NCI-H128 (cell line): ENCODE results near the gene PLA2G6.

ENCODE experiments used
- DNase-seq: peaks from one replicate; lab custom pipeline; 2025; ENCODE audit not compliant: unreplicated experiment; lab: John Stamatoyannopoulos, UW

Gene PLA2G6

DNA sequence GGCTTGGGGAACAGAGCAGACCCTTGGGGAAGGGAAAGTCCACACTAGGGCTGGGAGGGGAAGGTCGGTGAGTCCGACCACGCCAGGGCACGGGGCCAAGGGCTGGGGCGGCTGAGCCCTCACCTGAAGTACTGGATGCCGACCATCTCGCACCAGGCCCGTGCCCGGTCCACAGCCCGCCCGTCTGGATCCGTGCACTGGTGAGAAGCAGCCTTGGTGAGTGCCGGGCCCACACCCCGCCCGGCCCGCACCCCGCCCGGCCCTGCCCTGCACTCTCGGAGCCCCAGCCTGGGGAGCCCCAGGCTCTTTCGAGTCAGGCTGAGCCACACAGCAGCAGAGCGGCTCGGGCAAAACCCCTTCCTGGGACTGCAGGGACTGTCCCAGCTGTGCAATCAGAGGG lies 69.2 kb downstream of the PLA2G6 start:
- DNase-seq, result no peak

GRCh38 chr22:38111925-38112355 lies 69.7 kb downstream of the PLA2G6 start:
- DNase-seq, result no peak

DNA sequence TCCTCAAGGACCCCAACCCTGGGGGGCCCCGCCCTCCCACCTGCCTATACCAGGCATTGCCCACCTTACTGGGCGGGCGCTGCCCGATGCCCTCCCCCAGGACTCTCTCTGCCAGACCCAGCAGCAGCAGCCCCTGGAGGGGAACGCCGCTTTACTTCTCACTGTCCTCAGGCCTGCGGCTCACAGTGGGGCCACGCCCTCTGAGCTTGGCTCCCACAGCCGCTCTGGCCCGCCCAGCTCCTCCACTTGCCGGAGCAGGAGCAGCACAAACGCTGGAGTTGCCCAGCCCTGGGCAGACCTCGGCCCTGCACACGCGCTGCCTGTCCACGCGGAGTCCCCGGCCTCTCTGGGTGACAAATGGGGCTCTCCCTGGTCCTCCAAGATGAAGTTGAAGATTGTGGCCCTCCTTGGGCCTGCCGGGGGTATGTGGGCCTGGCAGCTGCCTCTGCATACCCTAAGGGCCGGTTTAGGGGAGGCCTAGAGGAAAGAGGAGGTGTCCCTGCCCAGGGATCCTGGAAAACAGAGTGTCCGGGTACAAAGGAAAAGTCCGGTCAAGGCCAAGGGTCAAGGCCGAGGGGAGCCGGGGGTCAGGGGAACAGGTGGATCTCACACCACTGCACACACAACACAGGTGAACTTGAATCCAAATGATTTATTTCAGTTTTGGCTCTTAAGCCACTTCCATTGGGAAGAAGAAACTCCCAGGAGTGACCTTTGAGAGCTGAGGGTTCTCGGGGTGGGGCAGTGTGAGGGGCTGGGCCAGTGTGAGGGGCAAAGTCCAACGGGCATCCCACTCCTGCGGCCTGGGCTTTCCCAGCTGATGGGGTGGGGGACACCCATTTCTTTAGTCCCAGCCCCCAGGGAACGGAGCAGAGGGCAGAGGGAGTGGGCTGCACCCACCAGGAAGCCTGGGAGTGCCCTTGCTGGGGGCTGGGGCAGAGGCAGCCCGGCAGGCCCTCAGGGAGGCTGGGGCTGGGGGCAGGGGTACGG lies 70.5 kb downstream of the PLA2G6 start:
- DNase-seq, result no peak

- no peak for DNase-seq
These were observed 71.4 kb downstream of the PLA2G6 start, which contains the start of gene BAIAP2L2 for GRCh38 chr22:38110008-38110862. TSS of gene BAIAP2L2 (minus strand) at chr22:38110684. CDS start at chr22:38110525, 159 bp downstream.

GRCh38 chr22:38109371-38110001 lies 72.1 kb downstream of the PLA2G6 start:
- no peak for DNase-seq

DNA sequence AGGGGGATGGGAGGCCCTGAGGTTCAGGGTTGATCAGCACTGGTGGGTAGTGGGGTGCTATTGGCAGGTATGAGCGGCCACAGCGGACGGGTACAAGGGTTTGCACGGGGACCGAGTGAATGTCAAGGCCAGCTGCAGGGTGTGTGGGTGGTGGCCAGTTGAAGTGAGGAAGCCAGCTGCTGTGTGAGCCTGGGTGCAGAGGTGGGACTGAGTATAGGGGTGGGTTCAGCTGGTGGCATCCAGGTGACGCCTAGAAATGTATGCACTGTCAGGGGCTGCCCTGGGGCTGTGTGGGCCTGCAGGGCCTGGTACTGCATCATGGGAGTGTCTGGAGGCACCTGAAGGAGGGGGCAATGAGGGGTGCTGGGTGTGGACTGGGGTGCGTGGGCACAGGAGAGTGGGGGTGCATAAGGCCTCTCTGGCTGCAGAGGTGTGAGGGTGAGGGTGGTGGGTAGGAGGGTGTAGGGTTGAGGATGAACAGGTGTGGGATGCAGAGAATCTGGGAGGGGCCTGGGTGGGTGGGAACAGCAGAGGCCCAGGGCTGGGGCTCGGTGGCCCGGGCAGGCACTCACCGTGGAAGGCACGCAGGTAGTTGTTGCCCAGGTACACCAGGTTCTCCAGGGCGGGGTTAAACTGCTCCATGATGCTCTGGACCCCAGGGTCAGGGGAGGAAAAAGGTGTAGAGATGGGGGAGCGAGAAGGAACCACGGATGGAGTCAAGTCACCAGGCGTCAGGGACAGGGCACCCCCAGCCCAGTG lies 72.9 kb downstream of the PLA2G6 start:
- no peak for DNase-seq

DNA sequence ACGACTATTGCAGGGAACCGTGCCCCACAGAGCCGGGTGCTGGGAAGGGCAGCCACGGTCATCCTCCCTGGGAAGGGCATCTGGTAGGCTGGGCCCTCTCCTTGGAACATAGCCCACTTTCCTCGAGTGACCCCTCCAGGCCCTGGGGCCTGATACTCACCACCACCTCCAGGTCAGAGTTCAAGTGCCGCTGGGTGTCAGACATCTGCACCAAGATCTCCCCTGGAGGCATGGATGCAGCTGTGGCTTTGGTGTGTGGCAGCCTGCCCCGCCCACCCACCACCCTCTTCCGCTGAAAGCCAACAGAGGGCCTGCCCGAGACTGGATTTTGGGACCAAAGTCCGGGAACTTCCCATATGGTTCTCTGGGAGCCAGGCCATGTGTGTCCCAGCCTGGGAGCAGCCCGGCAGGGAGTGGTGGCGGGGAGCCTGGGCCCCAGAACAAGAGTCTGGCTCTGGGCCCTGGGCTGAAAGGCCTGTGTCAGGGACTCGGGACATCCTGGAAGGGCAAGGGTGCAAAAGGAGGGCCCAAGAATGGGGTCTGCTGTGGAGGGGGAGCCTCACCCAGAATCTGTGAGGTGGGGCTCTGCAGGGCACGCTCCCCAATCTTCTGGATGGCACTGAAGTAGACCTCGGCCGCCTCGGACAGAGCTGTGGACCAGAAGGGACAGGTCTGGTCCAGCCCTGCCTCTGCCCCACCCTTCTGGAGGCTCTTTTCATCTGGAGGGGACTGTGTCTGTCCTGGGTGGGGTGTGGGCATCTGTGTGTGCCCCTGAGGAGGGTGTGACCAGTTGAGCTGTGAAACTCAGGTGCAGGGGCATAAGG lies 73.7 kb downstream of the PLA2G6 start:
- no peak for DNase-seq

DNA sequence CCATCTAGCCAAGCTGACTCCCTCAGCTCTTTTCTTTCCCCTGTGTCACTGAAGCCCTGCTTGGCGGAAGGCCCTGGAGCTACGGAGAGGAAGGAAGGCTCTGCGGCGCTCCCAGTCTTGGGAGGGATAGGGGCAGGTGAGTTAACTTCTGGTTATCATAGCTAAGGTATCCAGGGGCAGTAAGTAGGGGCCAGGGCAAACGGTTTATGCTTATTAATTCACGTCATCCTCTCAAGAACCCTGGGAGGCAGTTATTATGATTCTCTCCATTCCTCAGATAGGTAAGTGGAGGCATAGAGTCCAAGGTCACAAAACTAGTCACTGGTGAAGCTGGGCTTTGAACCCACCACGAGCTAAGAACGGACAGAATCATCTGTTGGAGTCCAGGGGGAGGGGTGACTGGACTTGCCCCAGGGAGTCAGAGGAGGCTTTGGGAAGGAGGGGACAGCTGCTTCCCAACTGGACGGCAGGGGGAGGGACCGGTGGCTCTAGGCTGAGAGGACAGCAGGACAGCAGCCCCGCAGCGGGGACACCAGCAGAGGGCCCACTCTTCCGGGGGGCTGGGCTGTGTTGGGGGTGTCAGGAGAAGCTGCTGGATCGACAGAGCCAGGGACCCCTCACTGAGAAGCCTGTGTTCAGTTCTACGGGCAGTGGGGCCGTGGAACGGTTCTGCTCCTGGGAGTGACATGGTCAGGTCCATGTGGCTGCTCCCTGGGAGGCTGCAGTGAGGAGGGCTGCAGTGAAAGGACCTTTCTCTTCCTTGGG lies 74.6 kb downstream of the PLA2G6 start:
- DNase-seq, result no peak

GRCh38 chr22:38104084-38104483 lies 77.5 kb downstream of the PLA2G6 start:
- no peak for DNase-seq

DNA sequence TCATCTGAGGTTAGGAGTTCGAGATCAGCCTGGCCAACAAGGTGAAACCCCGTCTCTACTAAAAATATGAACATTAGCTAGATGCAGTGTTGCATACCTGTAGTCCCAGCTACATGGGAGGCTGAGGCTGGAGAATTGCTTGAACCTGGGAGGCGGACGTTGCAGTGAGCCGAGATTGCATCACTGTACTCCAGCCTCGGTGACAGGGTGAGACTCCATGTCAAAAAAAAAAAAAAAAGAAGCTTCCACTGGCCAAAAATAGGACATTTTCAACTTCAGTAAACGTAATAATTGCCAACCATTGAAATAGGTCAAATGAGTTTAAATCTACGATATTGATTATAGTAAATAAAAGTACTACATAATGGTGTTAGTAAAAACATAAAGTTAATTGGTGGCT lies 78.0 kb downstream of the PLA2G6 start:
- no peak for DNase-seq

DNA sequence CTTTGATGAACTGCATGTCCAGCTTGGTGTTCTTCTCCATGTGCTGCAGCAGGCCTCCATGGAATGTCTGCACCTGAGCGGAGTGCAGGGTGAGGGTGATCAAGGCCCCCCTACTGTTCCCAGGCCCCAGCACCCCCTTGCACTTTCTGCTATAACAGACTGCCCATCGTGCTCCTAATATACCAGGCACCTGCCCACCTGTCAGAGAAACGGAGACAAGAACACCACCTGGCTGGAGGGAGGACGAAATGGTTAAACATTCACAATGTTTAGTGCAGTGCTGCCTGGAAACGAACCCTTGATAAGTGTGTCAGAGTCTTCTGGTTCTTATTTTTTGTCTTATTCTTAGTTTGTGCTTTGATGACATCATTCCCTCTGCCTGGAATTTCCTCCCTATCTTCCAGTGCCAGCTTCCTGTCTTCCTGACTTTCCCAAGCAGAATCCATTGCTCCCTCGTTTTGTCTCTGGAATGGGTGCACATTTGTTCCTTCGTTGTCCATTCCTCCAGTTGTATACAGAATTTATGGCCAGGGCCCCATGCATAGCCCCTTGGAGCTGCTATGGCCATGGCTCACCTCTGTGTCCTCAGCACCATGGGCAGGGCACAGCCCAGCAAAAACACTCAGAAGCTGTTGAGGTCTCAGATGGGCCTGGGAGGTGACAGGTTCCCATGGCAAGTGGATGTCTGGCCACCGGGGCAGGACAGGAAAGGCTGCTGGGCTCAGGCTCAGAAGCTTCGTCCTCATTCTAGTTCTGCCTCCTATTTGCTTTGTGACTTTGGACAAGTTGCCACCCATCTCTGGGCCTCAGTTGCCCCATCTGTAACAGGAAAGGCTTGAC lies 83.0 kb downstream of the PLA2G6 start:
- DNase-seq, result no peak

GRCh38 chr22:38097557-38098409 lies 83.8 kb downstream of the PLA2G6 start:
- no peak for DNase-seq

GRCh38 chr22:38097058-38097457 lies 84.6 kb downstream of the PLA2G6 start:
- DNase-seq, result no peak

- DNase-seq, result no peak
These were observed 92.2 kb downstream of the PLA2G6 start for GRCh38 chr22:38089474-38089851.

- no peak for DNase-seq
These were observed 92.8 kb downstream of the PLA2G6 start for GRCh38 chr22:38088629-38089473.

GRCh38 chr22:38087855-38088254 lies 93.8 kb downstream of the PLA2G6 start:
- DNase-seq, result no peak
